Measurements from ENCODE around the gene NAA10. TPM values are rescaled to one million over a fixed set of nuclear protein-coding genes. Genes with fewer than 3 reads are reported as not detected.

Gene NAA10
- total and polyA plus RNA-seq, 2 of the 13 experiments (the other 11 are each of a cell fraction or from before 2014, with no cell fraction given) = 49.2 to 51.7 TPM

GRCh38 chrX:153961292-153961691 lies 26.5 kb upstream of the NAA10 start:
- H2AFZ ChIP-seq (ENCODE audit: low read length) = no peak overlapping the region
- intact Hi-C loops (cut with micrococcal nuclease; ENCODE audit: unreplicated experiment) (no loop called here), in situ Hi-C loops (cut with HindIII; ENCODE audit: extremely low pct_ligation_motif_present, low pct_unique_long_range_greater_than_20kb) (no loop called here)
- H3K9ac ChIP-seq (ENCODE audit: insufficient read depth, low read depth, low read length) = no peak overlapping the region
- H3K27me3 ChIP-seq (ENCODE audit: control insufficient read depth in 1 of 2, insufficient read depth in 2 of 2, low read length in 2 of 2) = no peaks in the 10 kb centered on the region
- H3K36me3 ChIP-seq (replicated peaks in 1 of 2; ENCODE audit: control insufficient read depth in 1 of 2, insufficient read depth in 2 of 2, low read length in 2 of 2) = peaks cover 19 to 75% of the 10 kb centered on the region in 2 experiments; a peak in 4 of 5 replicates
- peaks cover 27% of the 10 kb centered on the region for H3K79me2 ChIP-seq (ENCODE audit: insufficient read depth, low read length)
- H3K4me2 ChIP-seq (ENCODE audit: low read depth, low read length) = no peak overlapping the region
- FAIRE-seq (no peak), DNase-seq (ENCODE audit: low spot score) (no peak), ATAC-seq (no peak)
- WGBS (ENCODE audit: low lambda C conversion rate) = 98% methylated on average over 8 of the region's 11 CpGs
- ChIA-PET CTCF (ENCODE audit: low intra/inter-chr PET ratio, low total read pairs) (no interaction called here), POLR2A (no interaction called here)
- H3K27ac ChIP-seq (ENCODE audit: extremely low read length, insufficient read depth, low read length) = no peak overlapping the region
- no peaks in the 10 kb centered on the region for H3K9me3 ChIP-seq (ENCODE audit: low read length)
- no peak for TF ChIP-seq ZNF552 (CRISPR knock-in tag; IDR thresholded peaks at IDR 0.05; ENCODE audit: borderline replicate concordance)
- TF ChIP-seq ZNF776 (CRISPR knock-in tag; IDR thresholded peaks at IDR 0.05) = no peak
- no peak for TF ChIP-seq THYN1 (CRISPR knock-in tag; IDR thresholded peaks at IDR 0.05; ENCODE audit: borderline replicate concordance, low read depth)
- no peak for TF ChIP-seq SKI (IDR thresholded peaks at IDR 0.05; ENCODE audit: partially characterized antibody)
- TF ChIP-seq ZNF550 (CRISPR knock-in tag; IDR thresholded peaks at IDR 0.05; ENCODE audit: borderline replicate concordance) = no peak
- no peak for TF ChIP-seq PATZ1 (CRISPR knock-in tag; IDR thresholded peaks at IDR 0.05)
- no peak for TF ChIP-seq IRF9 (CRISPR knock-in tag; IDR thresholded peaks at IDR 0.05; ENCODE audit: borderline replicate concordance)
- TF ChIP-seq RXRA (CRISPR knock-in tag; IDR thresholded peaks at IDR 0.05) = no peak
- no peak for TF ChIP-seq PRMT3 (CRISPR knock-in tag; IDR thresholded peaks at IDR 0.05; ENCODE audit: borderline replicate concordance, low read depth)
- 0 out of 2 replicates have a peak, but pooled peaks cover 3% of the 10 kb centered on the region for H3K4me1 ChIP-seq (ENCODE audit: insufficient read depth, low read length)
- H3K4me3 ChIP-seq (replicated peaks in 1 of 3; ENCODE audit: insufficient read depth in 1 of 3, low read depth in 2 of 3, low read length in 3 of 3) = no peak overlapping the region
- no TSS peak for BruUV-seq (replicated peaks)
- peaks cover 15% of the 10 kb centered on the region; the same call in 1 of the 2 replicates for H4K20me1 ChIP-seq (ENCODE audit: insufficient read depth, low read length)
